ENCODE data around the gene MYO10.
"Not testable (repeated sequence)": the region's sequence is repeated elsewhere in the genome, so short reads cannot be mapped to it uniquely, and the experiment has no call there.

The MYO10 gene

DNA sequence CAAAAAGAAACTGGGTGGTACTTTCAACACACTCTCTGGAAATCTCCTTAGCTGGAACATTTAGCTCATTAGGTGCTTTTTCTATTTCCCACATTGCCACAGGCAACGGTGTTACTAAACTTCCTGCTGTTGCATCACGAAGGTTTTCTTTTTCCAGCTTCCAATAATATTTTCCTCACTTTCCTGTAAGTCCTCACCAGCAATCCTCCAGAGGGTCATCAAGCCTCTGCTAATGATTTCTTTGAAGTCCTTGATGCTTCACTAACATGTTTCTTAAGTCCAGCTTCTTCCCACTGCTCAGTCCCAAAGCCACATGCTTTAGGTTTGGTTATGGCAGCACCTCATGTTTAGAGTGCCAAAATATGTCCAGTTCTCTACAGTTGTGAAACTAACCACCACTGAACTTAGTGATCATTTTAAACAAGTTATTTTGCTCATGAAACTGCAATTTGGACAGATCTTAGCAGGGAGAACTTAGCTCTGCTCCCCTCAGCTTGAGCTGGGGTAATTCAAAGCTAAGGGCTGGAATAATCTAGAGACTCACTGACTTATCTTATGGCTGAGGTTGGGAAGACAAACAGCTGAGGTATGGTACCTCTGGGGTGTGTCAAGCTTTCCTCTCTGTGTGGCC is 279.4 kb downstream of the MYO10 start:
- in situ Hi-C loops (cut with MboI; ENCODE audit: low sequenced_read_pairs), result no loop called here

DNA sequence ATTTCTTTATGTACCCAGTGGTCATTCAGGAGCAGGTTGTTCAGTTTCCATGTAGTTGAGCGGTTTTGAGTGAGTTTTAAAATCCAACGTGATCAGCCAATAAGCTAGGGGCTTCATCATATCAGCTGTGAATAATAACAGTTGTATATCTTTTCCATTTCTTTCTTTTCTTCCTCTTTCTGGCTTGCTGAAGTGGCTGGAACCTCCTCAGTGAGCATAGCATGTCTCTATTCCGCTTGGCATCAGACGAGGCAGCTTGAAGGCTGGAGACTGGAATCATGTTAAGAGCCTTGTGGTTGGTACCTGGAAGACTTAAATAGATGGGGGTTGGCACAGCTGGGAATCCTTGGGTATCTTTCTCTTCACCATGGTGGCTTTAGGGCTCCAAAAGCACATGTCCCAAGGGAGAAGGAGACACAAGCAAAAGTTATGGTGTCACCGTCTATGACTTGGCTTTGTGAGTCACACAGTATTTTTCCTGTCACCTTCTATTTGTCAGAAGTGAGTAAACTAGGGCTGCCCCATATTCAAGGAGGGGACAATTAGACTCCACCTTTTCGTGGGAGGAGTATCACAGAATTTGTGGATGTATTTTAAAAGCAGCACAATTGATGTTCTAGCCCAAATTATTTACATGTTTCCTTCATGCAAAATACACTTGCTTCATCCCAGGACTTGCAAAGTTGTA is 281.3 kb downstream of the MYO10 start:
- in situ Hi-C loops (cut with MboI; ENCODE audit: low sequenced_read_pairs), result no loop called here

- in situ Hi-C loops (cut with MboI; ENCODE audit: low sequenced_read_pairs), result not testable (repeated sequence)
Observed at GRCh38 chr5:16648739-16649138, 287.3 kb downstream of the MYO10 start.

DNA sequence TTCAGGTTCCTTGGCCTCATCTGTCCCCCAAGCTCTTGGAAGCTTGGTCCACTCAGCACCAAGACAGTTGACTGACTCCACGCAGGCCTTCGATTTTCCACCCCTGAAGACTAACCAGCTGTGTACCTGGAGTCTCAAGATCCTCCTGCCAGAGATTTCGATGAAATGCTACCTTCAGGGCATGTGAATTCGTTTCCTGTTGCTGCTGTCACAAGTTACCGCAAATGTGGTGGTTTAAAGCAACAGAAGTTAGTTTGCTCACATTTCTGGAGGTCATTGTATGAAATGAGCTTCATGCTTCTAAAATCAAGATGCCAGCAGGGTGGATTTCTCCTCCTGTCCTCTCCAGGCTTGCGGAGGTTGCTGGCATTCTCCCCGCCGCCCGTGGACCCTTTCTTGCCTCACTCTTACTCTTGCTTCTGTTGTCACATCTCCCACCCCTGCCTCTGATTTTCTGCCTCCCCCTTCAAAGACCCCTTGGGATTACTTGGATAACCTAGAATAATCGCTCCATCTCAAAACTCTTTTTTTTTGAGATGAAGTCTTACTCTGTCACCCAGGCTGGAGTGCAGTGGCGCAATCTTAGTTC is 291.7 kb downstream of the MYO10 start:
- in situ Hi-C loops (cut with MboI; ENCODE audit: low sequenced_read_pairs), result no loop called here

DNA sequence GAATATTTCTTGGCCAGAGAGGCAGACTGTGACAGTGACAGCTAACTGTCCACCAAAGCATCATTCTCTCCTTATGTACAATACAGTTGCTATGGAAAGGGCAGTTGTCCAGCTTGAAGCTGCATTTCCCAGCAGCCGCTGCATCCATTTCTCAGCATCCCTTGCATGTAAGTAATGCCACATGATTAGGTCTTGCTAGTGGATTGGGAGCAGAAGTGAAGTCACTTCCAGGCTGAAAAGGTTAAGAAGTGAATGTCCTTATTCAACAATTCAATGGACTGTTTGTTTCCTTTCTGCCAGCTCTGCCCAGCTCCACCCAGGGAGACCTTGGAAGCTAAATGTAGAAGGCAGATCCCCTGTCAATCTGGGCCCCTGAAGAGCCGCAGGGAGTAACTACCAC is 293.2 kb downstream of the MYO10 start:
- in situ Hi-C loops (cut with MboI; ENCODE audit: low sequenced_read_pairs), result no loop called here

DNA sequence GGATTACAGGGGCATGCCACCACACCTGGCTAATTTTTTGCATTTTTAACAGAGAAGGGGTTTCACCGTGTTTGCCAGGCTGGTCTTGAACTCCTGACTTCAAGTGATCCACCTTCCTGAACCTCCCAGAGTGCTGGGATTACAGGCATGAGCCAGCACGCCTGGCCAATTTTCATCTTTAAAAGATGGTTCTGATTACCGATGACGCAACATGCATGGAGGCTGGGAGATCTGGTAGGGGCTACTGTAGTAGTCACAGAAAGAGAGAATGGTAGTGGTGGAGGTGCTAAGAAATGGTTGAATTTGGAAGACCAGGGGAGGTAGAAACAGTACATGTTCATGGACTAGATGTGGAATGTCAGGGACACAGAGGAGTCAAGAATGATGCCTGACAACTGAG is 296.9 kb downstream of the MYO10 start:
- in situ Hi-C loops (cut with MboI; ENCODE audit: low sequenced_read_pairs), result no loop called here

DNA sequence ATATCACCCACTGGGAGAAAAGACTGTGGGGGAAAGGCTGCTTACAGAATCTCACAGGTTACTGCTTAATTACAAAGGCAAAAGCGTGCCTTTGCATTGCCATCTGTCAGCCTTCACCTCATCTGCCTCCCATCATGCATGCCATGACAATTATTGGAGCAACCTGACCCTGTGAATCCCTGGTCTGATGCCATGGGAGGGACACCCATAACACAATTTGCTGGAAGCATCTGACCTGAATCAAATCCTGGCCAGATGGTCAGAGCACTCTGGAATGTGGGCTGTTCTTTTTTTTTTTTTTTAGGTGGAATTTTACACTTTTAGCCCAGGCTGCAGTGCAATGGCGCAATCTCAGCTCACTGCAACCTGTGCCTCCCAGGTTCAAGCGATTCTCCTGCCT is 307.7 kb downstream of the MYO10 start:
- in situ Hi-C loops (cut with MboI; ENCODE audit: low sequenced_read_pairs), result no loop called here

DNA sequence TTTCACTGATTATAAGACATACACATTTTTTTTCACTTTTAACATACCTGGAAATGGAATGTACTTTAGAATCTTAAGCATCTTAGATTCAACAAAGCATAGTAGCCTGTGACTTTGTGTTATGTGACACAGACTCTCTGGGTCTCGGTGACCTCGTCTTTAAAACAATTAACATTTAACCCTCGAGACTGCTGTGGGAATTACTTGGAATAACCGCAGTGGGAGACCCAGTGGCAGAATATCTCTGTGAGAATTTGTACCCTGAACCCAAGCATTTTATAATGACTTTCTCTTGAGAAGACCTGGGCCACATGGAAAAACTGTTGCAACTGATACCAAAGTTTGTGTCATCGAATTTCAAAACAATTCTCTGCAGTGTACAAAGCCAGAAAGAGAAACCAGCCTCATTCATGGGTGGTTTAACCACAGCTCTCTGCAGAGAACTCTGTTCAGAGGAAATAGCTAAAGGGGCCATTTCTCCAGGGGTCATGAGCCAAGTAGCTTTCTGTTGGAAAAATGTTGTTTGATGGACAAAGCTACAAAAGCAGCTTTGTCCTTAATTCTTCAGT is 309.3 kb downstream of the MYO10 start:
- in situ Hi-C loops (cut with MboI; ENCODE audit: low sequenced_read_pairs), result no loop called here

DNA sequence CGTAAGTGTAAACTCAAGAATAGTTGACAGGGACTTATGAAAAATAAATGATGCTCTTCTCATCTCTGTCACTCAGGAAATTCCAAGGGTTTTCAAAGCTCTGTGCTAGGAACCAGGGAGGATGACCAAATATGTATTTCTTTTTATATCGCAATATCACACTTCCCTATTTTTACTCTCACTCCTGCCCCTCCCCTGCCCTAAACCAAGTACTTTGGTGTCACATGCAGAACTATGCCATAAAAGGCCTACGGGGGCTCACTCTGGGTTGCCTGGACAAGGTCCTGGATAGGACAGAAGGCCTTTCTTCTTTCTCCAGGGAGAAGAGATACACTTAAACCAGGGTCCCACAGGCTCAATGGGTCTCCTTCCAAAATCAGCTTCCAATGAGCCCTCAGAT is 311.0 kb downstream of the MYO10 start:
- in situ Hi-C loops (cut with MboI; ENCODE audit: low sequenced_read_pairs), result no loop called here

DNA sequence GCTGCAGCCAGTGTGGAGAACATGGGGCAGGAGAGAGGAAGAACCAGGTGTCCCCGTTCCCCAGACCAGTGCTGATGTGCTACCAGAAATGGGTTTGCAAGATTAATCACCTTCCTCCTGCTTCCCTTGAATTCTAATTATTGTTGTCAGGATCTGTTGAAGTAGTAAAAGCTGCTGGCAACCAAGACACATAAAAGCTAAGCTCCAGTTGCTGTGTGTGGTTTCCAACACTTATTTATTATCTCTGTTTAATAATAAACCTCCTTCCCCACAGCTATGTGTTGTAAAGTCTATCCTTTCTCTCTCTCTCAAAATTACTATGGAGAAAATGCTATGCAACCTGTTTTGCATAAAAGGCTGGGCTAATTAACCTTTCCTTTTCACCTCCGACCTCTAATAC is 317.0 kb downstream of the MYO10 start:
- in situ Hi-C loops (cut with MboI; ENCODE audit: low sequenced_read_pairs), result no loop called here

DNA sequence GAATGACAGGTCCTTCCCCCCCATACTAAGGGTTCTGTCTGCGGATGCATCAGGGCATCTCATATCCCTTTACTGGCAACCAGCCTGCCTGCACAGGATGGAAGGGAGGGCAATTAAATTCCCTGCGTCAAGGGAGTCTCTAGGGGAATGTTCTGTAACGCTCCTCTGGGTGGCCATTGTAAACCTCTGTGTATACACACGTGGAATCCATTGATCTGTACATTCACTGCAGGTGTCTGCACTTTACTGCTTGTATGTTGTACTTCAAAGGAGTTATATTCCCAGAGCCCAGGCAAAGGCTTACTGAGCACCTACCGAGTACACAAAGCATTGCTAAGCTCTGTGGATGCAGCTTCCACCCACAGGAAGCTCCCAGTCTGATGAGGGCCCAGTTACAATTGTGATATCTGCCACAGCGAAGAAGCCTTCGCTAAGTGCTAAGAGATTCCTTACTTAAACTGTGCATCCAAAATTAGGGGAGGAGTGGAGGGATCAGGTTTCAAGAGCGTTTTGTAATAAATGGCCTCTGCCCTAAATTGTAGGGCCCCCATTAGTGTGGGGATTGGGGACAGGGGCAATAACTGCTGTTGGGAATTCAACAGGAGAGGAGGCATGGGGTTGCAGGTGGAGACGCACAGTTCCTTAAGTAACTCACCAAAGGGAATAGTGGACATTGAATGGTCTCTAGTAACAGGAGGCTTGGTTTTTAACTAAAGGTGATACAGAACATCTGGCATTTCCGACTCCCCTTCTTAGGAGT is 317.8 kb downstream of the MYO10 start:
- in situ Hi-C loops (cut with MboI; ENCODE audit: low sequenced_read_pairs), result no loop called here

DNA sequence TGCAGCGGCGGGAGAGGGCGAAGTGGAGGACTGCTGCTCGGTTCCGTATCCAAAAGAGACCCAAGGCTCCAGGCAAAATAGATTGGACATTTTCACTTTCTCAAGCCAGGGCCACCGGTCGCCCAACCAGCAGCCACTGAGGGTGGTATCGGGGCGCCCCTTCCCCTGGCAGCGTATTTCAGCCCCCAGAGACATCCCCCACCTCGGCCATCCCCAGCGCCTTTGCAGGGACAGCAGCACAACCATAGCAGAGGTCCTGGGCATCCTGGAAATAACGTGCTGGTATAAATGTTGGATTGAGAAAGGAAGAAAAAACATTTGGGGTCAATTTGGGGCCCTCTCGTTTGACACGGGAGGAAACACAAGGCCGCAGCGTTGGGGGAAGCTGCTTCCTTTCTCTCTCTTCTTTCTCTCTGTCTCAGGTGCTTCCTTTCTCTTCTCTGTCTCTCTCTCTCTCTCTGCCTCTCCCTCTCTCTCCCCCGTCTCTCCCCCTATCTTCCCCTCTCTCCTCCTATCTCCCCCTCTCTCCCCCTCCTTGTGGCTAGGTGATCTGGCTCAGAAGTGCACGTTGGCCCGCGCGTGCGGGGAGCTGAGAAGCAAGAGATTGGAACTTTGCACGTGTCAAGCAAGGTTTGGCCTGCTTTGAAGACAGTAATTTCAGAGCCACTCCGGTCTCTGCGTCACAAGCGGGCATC is 318.7 kb downstream of the MYO10 start:
- in situ Hi-C loops (cut with MboI; ENCODE audit: low sequenced_read_pairs), result no loop called here

DNA sequence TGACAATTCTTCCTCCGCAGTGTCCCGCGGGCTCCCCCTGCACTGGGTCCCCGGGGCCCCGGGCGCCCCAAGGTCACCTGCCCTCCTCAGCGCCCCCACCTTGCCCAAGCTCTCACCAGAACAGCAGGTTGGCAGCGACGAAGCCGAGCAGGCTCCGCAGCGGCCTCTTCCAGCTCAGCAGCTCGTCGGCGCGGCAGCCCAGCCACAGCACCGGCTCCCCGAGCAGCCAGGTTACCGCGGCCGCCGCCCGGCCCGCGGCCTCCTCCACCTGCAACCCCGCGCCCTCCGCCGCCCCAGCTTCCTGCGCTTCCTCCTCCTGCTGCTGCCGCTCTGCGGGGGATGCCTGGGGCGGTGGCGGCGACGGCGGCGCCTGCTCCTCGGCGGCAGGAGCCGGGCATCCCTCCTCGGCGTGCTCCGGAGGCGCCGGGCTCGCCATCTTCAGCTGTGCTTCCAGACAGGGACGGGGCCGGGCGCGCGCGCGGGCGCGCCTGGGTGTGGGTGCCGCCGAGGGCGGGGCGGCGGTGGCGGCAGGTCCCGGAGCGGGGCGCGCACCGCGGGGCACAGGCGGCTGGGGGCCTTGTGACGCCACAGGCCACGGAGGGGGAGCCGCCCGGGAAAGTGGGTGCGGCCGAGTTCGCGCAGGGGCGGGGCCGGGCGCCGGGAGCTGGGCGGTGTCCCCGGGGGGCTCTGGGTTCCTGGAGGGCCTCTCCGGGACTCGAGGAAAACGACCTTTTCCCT is 319.4 kb downstream of the MYO10 start, which contains the start of gene RETREG1:
TSS of gene RETREG1 (minus strand) at position 462 of the 738 bp plus-strand sequence. CDS start at position 436, 26 bp downstream.
- in situ Hi-C loops (cut with MboI; ENCODE audit: low sequenced_read_pairs), result no loop called here

DNA sequence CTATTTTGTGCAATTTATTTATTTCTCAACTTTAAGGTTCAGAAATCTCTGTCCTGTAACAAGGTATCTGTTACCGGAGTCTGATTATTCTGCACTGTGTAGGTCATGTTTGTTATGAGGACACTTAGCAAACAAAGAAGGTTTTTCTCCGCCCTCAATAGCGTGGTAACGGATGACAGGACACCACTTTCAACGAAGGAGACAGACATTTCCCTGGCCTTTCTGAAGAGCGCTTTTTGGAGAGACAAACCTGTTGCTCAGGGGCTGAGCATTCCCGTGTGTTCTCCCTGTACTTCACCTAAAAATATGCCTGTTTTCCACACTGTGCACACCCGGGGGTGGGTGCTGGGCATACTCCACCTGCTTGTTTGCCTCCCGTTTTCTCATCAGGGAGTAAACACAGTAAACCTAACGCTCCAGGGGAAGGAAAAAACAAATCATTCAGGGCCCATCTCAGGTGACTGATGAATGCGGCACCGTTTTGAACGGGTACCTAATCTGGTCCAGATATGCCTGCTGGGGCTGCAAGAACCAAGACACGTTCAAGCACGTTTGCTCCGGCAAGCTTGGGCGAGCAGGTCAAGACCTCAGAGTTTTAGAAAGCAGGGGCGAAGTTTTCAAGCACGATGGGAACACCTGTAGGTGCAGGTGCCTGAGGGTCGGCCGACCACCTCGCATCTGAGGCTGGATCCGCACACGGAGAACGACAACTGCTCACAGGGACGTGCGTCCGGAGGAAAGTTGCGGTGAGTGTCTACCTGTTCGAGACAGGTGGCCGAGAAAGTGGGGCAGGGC is 320.1 kb downstream of the MYO10 start:
- in situ Hi-C loops (cut with MboI; ENCODE audit: low sequenced_read_pairs), result no loop called here

DNA sequence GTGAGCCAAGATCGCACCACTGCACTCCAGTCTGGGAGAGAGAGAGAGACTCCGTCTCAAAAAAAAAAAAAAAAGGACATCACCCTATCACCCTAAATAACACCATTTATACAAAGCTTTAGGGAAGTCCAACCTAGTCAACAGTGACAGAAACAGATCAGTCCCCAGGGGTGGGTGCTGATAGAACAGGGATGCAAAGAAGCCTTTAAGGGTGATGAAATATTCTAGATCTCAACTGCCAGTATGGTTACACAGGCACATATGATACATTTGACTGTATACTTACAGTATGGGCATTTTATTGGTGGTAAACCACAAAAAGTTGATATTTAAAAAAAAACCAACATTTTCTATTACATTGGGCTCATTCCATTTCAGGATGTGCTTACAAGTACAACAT is 324.1 kb downstream of the MYO10 start:
- in situ Hi-C loops (cut with MboI; ENCODE audit: low sequenced_read_pairs), result no loop called here

All from HL-60/S4 (cell line).